ENCODE data around the gene NIP7.

Gene NIP7

GRCh38 chr16:69327585-69328310 lies 11.8 kb upstream of the NIP7 start:
- TF ChIP-seq CTCF (IDR thresholded peaks at IDR 0.05; ENCODE audit: extremely low read depth, insufficient read depth, missing control alignments) = no peak
- no peak for DNase-seq (ENCODE audit: low spot score)
- in situ Hi-C loops (cut with MboI; ENCODE audit: low pct_unique_long_range_greater_than_20kb, low sequenced_read_pairs, unreplicated experiment) = no loop called here

GRCh38 chr16:69328854-69329316 lies 10.7 kb upstream of the NIP7 start:
- DNase-seq (ENCODE audit: low spot score) = no peak
- no peak for TF ChIP-seq CTCF (IDR thresholded peaks at IDR 0.05; ENCODE audit: extremely low read depth, insufficient read depth, missing control alignments)
- in situ Hi-C loops (cut with MboI; ENCODE audit: low pct_unique_long_range_greater_than_20kb, low sequenced_read_pairs, unreplicated experiment) = no loop called here

GRCh38 chr16:69329369-69330285 lies 9.9 kb upstream of the NIP7 start:
- no peak for TF ChIP-seq CTCF (IDR thresholded peaks at IDR 0.05; ENCODE audit: extremely low read depth, insufficient read depth, missing control alignments)
- in situ Hi-C loops (cut with MboI; ENCODE audit: low pct_unique_long_range_greater_than_20kb, low sequenced_read_pairs, unreplicated experiment) = no loop called here
- DNase-seq (ENCODE audit: low spot score) = peak; percentile 71

- TF ChIP-seq CTCF (IDR thresholded peaks at IDR 0.05; ENCODE audit: extremely low read depth, insufficient read depth, missing control alignments) = no peak
- DNase-seq (ENCODE audit: low spot score) = peak; percentile 97
- in situ Hi-C loops (cut with MboI; ENCODE audit: low pct_unique_long_range_greater_than_20kb, low sequenced_read_pairs, unreplicated experiment) = no loop called here
These were observed 9.1 kb upstream of the NIP7 start, which contains the start of gene PDF for GRCh38 chr16:69330286-69331109. TSS of gene PDF (minus strand) at chr16:69330588. CDS start at chr16:69330570, 18 bp downstream.

GRCh38 chr16:69334696-69335095 lies 4.9 kb upstream of the NIP7 start:
- no peak for TF ChIP-seq CTCF (IDR thresholded peaks at IDR 0.05; ENCODE audit: extremely low read depth, insufficient read depth, missing control alignments)
- DNase-seq (ENCODE audit: low spot score) = no peak
- in situ Hi-C loops (cut with MboI; ENCODE audit: low pct_unique_long_range_greater_than_20kb, low sequenced_read_pairs, unreplicated experiment) = no loop called here

Measured in GM13977 (cell line).